HG03520 (cell line): ENCODE results near the gene SDHC.

ENCODE experiments used
- ATAC-seq: cut with Tn5 transposase; IDR thresholded peaks from one replicate; pipeline ENCODE4 v1.9.1; 2021; ENCODE audit warnings: mild to moderate bottlenecking, moderate library complexity; ENCODE audit not compliant: unreplicated experiment

SDHC gene, protein sequence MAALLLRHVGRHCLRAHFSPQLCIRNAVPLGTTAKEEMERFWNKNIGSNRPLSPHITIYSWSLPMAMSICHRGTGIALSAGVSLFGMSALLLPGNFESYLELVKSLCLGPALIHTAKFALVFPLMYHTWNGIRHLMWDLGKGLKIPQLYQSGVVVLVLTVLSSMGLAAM

DNA sequence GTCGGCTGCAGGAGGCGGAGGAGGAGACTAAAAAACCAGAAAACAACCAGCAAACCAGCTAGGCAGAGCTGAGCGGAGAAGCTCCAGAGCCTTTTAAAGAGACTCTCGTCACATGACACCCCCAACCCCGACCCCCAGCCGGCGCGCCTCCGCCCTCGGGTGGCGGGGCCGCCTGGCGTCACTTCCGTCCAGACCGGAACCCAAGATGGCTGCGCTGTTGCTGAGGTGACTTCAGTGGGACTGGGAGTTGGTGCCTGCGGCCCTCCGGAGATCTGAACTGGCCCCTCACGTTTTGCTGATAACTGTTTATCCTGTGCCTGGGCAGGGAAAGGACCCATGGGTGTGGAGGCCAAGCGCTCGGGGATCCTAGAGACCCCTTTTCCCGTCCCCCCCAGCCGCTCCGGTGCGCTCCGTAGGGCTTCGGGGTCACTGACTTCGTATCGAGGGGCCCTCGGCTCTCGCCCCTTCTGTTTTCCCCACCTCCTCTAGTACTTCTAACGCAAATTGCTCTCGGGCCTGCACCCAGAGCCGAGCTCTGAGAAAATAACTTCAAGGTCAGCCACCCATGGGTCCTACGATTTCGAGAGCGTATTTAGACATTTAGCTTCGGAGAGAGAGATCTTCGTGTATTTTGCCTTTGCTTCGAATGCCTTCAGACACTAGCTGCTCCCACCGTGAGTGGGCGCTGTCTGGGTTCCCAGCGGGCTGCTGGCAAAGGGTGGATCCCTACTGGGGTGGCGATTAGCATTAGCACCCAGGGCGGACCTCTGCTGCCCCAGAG is at the start of gene SDHC:
SDHC (plus strand) TSS at position 181 of the 781 bp plus-strand sequence; CDS start at position 206, 25 bp downstream.
- peak; percentile 90 for ATAC-seq

DNA sequence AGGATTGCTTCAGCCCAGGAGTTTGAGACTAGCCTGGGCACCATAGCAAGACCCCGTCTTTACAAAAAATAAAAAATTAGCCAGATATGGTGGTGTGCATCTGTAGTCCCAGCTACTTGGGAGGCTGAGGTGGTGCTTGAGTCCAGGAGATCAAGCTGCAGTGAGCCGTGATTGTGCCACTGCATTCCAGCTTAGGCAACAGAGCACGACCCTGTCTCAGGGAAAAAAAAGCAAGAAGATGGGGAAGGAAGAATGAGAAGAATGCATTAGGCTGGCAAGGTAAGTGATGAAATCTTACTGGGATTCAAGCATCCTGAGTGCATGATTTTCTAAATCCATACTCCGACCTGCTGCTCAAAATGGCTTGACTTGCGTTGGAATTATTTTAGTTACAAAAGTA is 48.9 kb upstream of the SDHC start:
- no peak for ATAC-seq

DNA sequence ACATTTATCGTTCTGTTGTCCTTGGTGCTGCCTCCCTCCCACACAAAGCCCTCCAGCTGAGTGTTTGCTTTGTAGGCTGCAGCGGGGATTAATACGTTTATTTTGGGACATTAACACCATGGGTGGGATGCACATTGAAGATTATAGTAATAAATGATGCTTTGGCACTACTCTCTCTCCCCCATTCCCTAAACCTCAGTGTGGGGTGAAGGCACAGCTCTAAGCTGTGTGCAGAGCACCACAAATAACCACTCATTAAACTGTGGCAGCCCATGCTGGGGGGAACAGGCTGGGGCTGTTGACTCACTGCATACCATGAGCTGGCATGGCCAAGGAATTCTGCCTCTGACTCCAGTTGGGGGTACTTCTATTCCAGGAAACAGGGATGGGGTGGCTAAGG is 48.0 kb upstream of the SDHC start:
- ATAC-seq, result no peak

DNA sequence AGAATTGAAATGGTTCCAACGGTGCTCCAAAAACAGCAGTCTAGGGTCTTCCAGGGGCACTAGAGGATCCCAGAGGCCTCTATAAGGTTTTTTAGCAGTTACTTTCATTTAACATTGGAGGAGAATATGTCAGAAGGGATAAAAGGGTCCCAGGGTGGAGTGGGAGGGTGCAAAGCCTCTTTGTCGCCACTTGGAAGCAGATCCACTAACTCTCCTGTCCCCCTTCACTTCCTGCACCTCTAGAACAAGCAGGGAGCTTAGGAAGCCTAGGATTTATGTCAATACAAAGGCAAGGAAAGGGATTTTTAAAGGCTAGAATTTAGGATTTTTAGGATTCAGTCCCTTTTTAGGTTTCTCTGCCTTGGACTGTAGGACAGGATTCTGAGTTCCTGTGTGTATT is 47.3 kb upstream of the SDHC start:
- ATAC-seq, result no peak

DNA sequence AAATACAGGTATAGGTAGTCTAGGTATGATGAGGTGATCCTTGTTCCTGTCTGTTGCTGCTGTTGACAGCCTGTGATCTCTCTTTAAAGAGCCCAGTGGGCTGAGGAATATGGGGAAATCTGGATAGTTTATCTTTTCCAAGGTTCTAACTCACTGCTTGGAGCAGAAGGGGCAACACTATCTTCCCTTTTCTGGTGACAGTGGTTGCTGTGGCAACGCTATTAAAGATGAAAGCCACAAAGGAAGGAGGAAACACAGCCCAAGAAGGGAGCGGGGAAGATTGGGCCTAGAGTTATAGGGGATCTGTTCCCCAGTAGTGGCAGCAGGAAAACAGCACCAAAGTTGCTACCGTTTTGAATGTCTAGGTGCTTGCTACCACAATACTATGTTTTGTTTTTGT is 46.9 kb upstream of the SDHC start:
- no peak for ATAC-seq

DNA sequence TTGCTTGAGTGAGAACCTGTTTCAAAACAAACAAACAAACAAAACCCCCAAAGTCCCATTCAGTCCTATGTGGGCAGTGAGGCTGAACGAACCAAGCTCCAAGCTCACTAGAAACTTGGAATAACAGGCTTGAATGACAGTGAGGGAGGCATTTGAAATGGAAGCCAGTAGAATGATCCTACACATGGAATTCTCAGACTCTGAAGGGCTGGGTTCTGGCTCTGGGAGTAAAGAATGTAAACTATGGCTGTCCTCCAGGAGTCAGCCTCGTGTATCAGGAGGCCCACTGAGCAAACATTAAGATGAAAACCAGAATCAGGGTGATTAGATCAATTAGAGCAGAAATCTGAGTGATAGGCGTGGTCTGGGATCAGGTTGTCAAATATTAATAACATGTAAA is 40.8 kb upstream of the SDHC start:
- ATAC-seq, result no peak

DNA sequence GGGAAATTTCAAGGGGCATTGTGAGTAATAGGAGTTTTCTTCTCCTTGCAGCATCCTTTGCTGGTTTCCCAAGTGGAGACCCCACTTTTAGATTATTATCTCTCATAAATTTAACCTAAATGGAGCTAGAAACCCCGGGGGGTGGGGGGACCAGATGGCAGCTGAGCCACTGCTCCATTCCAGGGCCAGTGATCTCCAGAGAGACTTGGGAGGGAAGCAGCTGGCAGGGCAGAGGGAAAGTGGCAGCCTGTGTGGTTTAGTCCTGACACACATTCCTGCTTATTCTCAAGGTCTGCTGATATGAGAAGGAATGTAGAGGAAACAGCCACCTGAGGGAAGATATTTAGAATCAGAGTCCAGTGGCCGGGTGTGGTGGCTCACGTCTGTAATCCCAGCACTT is 39.3 kb upstream of the SDHC start:
- ATAC-seq, result no peak

DNA sequence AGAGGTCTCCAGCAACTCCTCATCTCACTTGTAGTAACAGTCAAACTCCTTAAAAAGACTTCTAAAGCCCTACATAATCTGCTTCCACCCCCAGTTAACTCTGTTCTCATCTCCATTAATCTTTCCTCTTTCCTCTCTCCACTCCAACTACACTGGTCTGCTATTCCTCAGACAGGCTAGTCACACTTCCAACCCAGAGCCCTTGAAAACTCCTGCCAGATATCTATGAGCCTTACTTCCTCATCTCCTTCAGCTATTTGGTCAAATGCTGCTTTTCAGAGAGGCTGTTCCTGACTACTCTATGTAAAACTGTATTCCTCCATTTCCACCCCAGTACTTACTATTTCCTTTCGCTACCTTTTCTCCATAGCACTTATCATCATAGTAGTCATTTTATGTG is 31.2 kb upstream of the SDHC start:
- no peak for ATAC-seq

DNA sequence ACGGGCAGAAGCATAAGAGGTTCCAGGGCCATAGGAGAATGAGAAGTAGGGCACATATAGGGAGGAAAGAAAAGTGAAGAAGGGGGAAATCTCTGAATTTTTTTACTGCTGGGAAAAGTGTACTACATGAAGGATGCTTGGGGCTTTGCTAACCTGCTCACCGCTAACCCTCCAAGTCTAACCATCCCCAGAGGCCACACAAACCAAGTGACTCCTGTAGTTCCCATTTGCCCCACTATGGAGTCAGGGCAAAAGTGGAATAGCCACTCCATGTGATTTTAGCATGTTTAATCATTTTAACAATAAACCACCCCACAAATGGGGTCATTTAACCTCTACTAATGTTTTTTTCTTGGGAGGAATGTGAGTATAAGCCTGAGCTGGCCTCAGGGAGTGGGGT is 29.1 kb upstream of the SDHC start:
- ATAC-seq, result no peak

DNA sequence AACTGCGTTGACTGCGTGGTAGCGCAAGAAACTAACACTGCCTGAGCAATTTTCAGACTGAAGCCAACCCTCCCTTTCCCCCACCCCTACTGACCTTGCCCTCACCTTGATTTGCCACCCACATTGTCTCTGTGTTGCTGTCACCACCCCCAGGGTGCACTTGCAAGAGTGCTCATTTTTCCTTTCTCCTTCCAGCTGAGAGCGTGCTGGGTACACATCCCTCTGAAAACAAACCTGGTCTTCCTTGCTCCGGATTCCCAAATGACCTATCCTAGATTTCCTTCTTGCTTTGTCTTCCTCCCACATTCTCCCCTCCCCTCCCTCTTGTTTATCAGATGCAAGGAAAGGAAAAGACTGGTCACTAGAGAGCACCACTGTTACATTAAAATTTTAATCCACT is 28.7 kb upstream of the SDHC start:
- no peak for ATAC-seq

DNA sequence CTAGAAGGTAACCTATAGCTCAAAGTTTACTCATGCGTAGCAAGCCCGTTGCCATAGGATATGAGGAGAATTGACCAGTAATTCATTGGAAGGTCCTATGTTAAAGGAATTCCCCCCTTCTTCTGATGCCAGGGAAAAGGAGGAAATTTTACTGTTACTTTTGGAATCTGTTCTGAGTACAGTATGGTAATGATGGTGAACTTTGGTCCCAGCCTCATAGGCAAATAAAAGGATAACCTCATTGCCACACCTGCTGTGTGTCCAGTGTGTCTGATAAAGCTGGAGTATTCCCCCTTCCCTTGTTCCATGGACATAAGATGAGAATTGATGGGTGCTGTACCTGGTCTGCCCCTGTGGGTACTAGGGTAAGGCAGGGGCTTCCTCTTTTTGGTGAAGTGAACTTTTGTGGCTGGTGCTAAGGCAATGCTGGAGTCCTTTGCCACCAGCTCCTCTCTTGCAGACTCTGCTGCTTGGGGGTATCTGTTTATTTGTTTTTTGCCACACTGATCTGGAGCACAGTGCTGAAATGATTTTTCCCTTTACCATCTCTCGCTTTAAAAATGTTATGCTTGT is 26.6 kb upstream of the SDHC start:
- no peak for ATAC-seq

DNA sequence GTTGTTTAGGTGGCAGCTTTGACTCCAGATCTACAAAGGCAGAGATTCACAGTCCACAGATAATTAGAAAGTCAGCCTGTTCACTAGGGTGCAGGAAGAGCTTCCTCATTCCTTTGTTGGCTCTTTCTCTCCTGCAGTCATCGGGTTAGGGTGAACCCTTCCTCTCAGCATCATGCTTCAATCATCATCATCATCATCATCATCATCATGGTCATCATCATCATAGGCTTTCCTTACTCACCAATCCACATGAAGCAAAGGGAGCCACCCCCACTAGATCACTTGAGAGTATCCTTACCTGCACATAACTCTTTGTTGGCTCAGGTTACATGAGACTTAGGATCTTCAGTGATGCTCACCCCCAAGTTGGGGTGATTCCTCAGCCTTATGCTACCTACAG is 23.4 kb upstream of the SDHC start:
- ATAC-seq, result no peak

DNA sequence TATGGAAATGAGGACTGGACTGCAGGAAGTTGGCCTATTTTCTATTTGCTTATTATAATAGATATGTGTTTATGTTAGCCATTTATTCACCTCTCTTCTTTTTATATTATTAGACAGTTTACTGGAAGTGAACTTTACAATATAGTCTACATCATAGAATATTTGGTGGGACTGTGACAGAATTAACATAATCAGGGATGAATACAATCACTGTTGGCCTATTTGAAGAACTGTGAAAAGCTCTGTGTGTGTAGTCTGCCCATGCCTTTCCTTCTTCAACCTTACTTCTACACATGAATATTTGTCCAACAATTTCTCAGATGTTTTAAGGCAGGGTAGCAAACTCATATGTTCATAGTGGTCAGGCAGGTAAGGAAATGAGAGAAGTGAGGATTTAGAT is 16.8 kb upstream of the SDHC start:
- no peak for ATAC-seq

DNA sequence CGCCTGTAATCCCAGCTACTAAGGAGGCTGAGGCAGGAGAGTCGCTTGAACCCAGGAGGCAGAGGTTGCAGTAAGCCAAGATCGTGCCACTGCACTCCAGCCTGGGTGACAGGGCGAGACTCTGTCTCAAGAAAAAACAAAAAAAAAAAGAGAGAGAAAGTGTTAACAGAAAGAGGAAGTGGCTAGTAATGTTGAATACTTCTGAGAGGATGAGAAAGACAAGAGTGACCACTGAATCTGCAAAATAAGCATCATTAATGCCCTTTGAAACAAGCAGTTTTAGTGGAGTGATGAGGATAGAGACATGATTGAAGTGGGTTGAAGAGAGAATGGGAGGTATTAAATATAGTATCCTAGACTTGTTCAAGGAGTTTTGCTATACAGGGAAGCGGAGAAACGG is 16.1 kb upstream of the SDHC start:
- no peak for ATAC-seq

DNA sequence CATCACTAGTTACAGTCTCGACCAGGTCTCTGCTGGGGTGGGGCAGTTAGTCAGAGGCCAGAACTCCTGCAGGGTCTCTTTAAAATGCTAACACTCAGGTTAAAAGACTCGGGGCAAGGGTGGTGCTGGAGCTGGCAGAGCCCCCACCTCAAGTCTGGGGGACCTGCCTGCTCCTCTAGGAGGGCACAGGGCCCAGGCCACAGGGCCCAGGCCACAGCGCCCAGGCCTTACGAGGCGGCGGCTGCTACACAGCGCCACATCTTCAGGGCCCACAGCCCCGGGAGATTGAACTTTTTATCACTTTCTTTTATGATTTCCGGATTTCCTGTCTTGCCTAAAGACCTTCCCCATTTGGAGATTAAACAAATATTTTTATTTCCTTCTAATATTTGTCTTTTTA is 14.8 kb upstream of the SDHC start:
- ATAC-seq, result no peak

DNA sequence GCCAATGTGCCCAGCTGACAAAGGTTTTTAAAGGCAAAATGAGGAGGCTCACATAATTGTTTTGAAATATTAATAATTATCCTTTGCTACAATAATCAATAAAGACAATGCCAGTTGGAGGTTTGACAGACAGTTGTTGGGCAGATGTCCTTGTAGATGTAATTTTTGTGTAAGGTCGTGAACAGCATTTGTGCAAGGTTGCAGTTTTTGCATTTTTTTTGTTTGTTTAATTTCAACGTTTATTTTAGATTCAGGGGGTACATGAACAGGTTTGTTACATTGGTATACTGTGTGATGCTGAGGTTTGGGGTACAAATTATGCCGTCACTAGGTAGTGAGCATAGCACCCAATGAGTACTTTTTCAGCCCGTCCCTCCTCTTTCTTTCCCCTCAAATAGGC is 13.7 kb upstream of the SDHC start:
- ATAC-seq, result no peak

DNA sequence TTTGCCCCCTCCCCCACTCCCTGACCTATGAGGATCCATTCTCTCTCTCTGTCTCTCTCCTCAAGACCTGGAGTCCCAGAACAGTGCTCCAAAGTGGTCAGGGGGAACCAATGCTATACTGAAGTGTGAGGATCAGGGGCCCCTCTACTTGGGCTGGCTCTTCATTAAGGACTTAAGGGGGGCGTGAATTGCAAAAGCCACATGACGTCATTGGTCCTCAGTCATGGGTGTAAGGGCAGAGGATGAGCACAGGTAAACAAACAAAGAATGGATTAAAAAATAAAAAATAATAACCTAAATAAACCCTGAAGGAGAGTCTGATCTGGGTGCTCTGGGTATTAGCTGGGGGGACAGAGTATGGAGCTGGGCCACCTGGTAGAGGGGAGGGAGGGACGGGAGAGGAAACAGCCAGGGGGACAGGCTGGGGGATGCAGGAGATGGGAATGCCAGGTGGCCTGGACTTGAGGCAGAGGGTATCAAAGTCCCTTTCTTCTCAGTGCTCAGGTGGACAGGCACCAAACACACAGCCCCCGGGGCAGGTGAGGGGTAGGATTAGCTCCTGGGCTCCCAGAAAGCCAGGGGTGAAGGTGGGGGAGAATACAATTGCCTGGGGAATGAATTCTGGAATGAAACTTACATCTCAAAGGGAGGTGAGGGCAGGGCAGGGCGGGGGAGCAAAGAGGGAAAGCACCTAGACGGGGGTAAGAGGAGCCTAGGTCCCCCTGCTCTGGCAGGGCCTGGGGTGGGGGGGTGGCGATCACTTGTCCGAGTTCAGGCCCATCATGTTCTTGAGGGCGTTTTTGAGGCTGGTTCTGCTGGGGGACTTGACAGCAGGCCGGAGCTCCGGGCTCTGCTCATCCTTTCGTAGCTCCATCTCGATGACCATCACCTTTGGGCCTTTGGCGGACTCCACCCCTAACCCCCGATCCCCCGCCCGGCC is 9.0 kb upstream of the SDHC start:
- ATAC-seq, result no peak

DNA sequence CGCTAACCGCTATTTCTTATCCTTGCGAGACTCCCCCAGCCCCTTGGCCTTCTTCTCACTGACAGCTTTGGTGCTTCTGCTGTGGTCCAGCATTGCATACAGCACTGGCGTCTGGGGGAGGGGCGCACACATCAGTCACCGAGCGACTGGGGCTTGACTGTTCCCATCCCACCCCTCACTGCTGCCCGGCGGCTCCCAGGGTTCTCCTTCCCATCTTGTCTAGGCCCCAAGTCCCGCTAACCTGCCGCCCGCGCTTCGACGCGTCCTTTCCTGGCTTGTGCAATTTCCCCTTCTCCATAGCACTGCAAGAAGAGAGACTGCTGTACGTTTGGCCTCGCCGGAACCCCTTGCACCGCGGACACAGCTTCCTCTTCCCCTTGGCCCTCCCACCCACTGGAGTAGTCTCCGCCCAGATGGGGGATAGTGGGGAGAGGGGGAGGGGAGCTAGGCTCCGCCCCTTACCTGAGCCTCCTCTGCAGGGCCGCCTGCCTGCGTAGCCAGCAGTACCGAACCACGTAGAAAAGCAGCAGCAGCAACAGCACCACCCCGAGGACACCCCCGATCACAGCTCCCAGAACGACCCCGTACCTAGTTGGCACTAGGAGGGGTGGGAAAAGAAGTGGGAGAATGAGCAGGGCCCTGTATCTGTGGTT is 8.2 kb upstream of the SDHC start:
- ATAC-seq, result no peak

DNA sequence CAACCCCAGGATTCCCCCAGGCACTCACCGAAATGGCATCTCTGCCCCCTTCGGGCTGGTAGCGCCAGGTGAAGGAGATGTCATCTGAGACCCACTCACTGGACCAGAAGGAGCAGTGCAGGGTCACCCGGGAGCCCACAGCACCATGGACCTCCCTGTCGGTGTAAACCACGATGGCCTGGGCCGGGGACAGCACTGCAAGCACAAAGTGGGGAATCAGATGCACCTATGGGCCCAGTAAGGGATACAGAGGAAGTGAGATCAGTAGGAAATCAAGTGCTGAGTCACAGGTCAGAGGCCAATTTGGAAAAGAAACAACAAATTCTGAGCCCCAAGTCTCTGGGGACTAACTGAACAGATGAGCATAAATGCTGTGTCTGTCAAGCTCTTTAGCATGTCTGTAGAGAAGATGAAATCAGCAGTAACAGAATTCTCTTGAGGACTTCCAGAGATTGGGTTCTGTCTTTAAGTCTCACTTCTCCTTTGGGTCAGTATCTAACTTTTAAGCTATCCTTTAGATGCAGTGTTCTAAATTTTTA is 6.9 kb upstream of the SDHC start:
- ATAC-seq, result no peak

DNA sequence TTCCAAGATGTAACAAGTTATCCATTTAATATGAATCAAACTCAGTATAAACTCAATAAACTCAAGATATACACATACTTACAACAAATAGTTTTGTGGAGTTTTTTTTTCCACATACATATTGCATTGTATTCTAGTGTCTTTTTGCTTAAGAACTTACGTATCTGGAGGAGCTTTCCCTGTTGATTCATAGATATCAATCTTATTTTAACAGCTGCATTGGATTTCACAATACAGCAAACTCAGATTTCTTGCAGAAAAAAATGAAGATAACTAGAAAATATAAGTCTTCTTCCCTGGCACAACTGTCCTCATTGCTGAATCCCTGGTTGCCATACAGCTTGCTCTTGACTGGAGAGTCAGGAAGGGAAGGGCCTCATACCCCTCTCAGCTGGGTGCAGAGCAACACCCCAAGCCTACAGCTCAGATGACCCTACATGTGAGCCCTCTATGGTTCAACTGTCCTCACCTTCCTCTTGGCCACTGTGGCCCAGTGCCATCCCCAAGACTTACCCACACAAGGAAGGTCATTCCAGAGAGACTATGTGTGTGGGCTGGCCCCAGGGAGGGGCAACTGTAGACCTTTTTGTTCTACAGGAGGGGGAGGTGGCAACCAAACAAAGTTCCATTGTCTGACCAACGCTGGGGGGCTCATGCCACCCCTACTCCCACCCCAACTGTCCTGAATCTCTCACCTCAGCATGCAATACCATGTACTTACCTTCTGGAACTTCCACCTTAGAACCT is 6.1 kb upstream of the SDHC start:
- ATAC-seq, result no peak
